KG1 (cell line): ENCODE results near the gene HOXA5.

Experiments used
- DNase-seq: peaks from one replicate; lab custom pipeline; 2025; lab: John Stamatoyannopoulos, UW

Gene HOXA5

GRCh38 chr7:27106181-27106900, 37.1 kb downstream of the HOXA5 start:
- DNase-seq: no peak

- no peak for DNase-seq
Measured at GRCh38 chr7:27105301-27106031, 38.0 kb downstream of the HOXA5 start.

GRCh38 chr7:27104341-27105058, 39.0 kb downstream of the HOXA5 start:
- DNase-seq: no peak

GRCh38 chr7:27103489-27104226, 39.8 kb downstream of the HOXA5 start:
- DNase-seq: no peak

- DNase-seq: no peak
Measured at GRCh38 chr7:27102581-27103442, 40.7 kb downstream of the HOXA5 start, which contains the start of gene HOXA2. Gene HOXA2, minus strand, starts transcription at chr7:27102683. Its CDS starts 183 bp downstream, at chr7:27102500.

GRCh38 chr7:27101957-27102580, 41.4 kb downstream of the HOXA5 start:
- DNase-seq: no peak

- DNase-seq: no peak
Measured at GRCh38 chr7:27101171-27101956, 42.1 kb downstream of the HOXA5 start.

GRCh38 chr7:27100694-27101170, 42.7 kb downstream of the HOXA5 start:
- no peak for DNase-seq

- no peak for DNase-seq
Measured at GRCh38 chr7:27099453-27100370, 43.8 kb downstream of the HOXA5 start.

GRCh38 chr7:27098578-27099451, 44.7 kb downstream of the HOXA5 start:
- DNase-seq: no peak

- no peak for DNase-seq
Measured at GRCh38 chr7:27097686-27098577, 45.5 kb downstream of the HOXA5 start.

GRCh38 chr7:27096768-27097514, 46.5 kb downstream of the HOXA5 start:
- no peak for DNase-seq

GRCh38 chr7:27095897-27096767, 47.3 kb downstream of the HOXA5 start, which contains the start of gene HOXA1:
Gene HOXA1, minus strand, starts transcription at chr7:27096000. Its CDS starts 88 bp downstream, at chr7:27095912.
- peak; percentile 43 for DNase-seq

GRCh38 chr7:27095050-27095896, 48.2 kb downstream of the HOXA5 start:
- DNase-seq: no peak
